Ascending aorta (tissue), 2 donors: ENCODE measurements around the gene MKRN1. TPM values are rescaled to one million over a fixed set of nuclear protein-coding genes. Genes with fewer than 3 reads are reported as not detected.
"Not testable (repeated sequence)": the region's sequence is repeated elsewhere in the genome, so short reads cannot be mapped to it uniquely, and the experiment has no call there.

Source experiments
- DNase-seq, 2 donors: peaks; one replicate each; pipeline ENCODE4 v3.0.0-alpha.2; 2019; ENCODE audit warnings: low spot score in 2 of 2
- H3K27ac ChIP-seq, 2 donors: fragments of 200-600 bp; sonication (generic); one replicate each; pipeline ENCODE4 v1.5.1; 2016 to 2017; ENCODE audit warnings: mild to moderate bottlenecking in 1 of 2
- H3K27me3 ChIP-seq: fragments of 200-600 bp; sonication (generic); one replicate; pipeline ENCODE4 v1.5.1; 2017
- H3K36me3 ChIP-seq, 2 donors: fragments of 200-600 bp; sonication (generic); one replicate each; pipeline ENCODE4 v1.5.1; 2016
- H3K4me1 ChIP-seq, 2 donors: fragments of 200-600 bp; sonication (generic); one replicate each; pipeline ENCODE4 v1.5.1; 2016 to 2017; ENCODE audit warnings: mild to moderate bottlenecking in 1 of 2
- H3K4me3 ChIP-seq, 2 donors: fragments of 200-600 bp; sonication (generic); one replicate each; pipeline ENCODE4 v1.5.1; 2016 to 2017; ENCODE audit warnings: mild to moderate bottlenecking in 1 of 2
- H3K9me3 ChIP-seq, 2 donors: fragments of 200-600 bp; sonication (generic); one replicate each; pipeline ENCODE4 v1.5.1; 2016
- intact Hi-C: fragments of 100-400 bp; cut with DNase I; formaldehyde crosslinking; loops from one replicate; pipeline ENCODE4 v1.15.1; 2023
- total RNA-seq: library from RNA; depleted of rRNA; stranded (reverse); fragments of >200 nt; gene quantifications from one replicate; pipeline ENCODE4 v1.1.0, GENCODE V29; 2016
- TF ChIP-seq, protein P1 (sequence below), 3 experiments: fragments of 200-600 bp in 2 of 3; fragments of 450-650 bp in 1 of 3; sonication (generic) in 2 of 3; IDR thresholded peaks; one replicate each; pipeline ENCODE4 v1.5.1; 2016 to 2019; ENCODE audit warnings: antibody characterized with exemption in 3 of 3, mild to moderate bottlenecking in 1 of 3, moderate library complexity in 1 of 3

Gene MKRN1
- total RNA-seq, 1 donor from 2014 or later, result 20.6 TPM

DNA sequence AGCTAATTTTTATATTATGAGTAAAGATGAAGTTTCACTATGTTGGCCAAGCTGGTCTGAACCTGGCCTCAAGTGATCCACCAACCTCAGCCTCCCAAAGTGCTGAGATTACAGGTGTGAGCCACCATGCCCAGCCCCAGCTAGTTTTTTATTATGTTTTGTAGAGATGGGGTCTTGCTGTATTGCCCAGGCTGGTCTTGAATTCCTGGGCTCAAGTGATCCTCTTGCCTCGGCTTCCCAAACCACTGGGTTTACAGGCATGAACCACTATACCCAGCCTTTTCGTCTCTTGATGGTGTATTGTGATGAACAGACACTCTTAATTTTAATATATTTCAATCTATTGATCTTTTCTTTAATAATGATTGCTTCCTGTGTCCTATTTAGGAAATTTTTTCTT, 57.8 kb downstream of the MKRN1 start:
- TF ChIP-seq, protein P1, sequence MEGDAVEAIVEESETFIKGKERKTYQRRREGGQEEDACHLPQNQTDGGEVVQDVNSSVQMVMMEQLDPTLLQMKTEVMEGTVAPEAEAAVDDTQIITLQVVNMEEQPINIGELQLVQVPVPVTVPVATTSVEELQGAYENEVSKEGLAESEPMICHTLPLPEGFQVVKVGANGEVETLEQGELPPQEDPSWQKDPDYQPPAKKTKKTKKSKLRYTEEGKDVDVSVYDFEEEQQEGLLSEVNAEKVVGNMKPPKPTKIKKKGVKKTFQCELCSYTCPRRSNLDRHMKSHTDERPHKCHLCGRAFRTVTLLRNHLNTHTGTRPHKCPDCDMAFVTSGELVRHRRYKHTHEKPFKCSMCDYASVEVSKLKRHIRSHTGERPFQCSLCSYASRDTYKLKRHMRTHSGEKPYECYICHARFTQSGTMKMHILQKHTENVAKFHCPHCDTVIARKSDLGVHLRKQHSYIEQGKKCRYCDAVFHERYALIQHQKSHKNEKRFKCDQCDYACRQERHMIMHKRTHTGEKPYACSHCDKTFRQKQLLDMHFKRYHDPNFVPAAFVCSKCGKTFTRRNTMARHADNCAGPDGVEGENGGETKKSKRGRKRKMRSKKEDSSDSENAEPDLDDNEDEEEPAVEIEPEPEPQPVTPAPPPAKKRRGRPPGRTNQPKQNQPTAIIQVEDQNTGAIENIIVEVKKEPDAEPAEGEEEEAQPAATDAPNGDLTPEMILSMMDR (IDR thresholded peaks at IDR 0.05), result no peak
- H3K27ac ChIP-seq, result no peak overlapping the region
- H3K4me3 ChIP-seq, result no peak overlapping the region
- H3K9me3 ChIP-seq, result no peaks in the 10 kb centered on the region
- no peaks in the 10 kb centered on the region for H3K27me3 ChIP-seq
- H3K36me3 ChIP-seq, result no peaks in the 10 kb centered on the region
- no peaks in the 10 kb centered on the region for H3K4me1 ChIP-seq
- no peak for DNase-seq
- intact Hi-C loops, result no loop called here

DNA sequence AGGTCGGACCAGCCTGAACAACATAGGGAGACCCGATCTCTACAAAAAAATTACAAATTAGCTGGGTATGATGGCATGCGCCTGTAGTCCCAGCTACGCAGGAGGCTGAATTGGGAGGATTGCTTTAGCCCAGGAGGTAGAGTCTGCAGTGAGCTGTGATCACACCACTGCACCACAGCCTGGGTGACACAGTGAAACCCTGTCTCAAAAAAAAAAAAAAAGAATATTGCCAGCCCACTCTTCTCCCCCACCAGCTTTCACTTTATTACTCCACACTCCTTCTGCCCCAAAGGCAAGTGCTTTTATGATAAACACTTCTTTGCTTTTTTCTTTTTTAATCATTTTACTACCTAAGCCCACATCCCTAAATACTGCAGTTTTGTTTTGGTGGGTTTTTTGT, 60.7 kb downstream of the MKRN1 start:
- DNase-seq, result no peak
- intact Hi-C loops, result no loop called here
- TF ChIP-seq, protein P1 (IDR thresholded peaks at IDR 0.05), result no peak

DNA sequence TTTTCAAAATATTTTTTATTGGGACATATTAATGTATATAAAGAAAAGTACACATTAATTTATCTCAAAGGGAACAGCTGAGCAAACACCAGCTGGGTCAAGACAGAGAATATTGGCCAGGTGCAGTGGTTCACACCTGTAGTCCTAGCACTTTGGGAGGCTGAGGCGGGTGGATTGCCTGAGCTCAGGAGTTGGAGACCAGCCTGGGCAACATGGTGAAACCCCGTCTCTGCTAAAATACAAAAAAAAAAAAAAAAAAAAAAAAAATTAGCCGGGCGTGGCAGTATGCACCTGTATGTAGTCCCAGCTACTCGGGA, 61.2 kb downstream of the MKRN1 start:
- DNase-seq, H3K27ac ChIP-seq, intact Hi-C loops, H3K36me3 ChIP-seq, H3K27me3 ChIP-seq, H3K9me3 ChIP-seq, H3K4me3 ChIP-seq, H3K4me1 ChIP-seq: not testable (repeated sequence)

More for the DNA sequence above, 60.7 kb downstream of the MKRN1 start:
- H3K36me3 ChIP-seq, result no peaks in the 10 kb centered on the region
- no peaks in the 10 kb centered on the region for H3K4me1 ChIP-seq
- H3K9me3 ChIP-seq, result no peaks in the 10 kb centered on the region
- H3K27me3 ChIP-seq, result no peaks in the 10 kb centered on the region
- no peak overlapping the region for H3K4me3 ChIP-seq
- H3K27ac ChIP-seq, result no peak overlapping the region

DNA sequence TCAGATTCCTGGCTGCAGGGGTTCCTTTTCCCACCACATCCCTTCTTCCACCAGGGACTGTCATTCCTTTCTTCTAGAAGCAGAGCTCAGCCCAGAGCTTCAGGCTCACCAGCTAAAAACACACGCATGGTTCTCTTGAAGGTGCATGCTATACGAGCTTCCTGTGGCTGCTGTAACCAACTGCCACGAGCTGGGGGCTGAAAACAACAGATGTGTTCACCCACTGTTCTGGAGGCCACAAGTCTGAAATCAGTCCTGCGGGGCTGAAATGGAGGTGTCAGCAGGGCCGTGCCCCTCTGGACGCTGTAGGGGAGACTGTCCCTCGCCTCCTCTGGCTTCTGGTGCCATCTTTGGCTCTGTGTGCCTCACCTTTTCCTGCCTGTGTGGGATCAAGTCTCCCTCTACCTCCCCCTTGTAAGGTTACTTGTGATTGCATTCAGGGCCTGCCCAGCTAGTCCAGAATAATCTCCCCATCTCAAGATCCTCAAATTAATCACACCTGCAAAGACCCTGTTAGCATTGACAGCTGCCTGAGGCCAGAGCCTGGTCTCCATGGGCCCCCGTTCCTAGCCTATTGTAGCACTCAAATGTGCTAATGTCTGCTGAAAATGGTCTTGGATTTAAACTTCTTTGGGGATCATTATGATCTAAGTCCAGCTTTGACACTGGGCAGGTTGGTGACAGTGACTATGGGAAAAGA, 61.7 kb downstream of the MKRN1 start:
- Histone ChIP-seq H3K4me1 (no peaks in the 10 kb centered on the region), H3K9me3 (no peaks in the 10 kb centered on the region), H3K27ac (no peak overlapping the region), H3K27me3 (no peaks in the 10 kb centered on the region), H3K36me3 (no peaks in the 10 kb centered on the region), H3K4me3 (no peak overlapping the region)
- intact Hi-C loops, result no loop called here
- DNase-seq, result no peak
- TF ChIP-seq, protein P1 (IDR thresholded peaks at IDR 0.05), result no peak

DNA sequence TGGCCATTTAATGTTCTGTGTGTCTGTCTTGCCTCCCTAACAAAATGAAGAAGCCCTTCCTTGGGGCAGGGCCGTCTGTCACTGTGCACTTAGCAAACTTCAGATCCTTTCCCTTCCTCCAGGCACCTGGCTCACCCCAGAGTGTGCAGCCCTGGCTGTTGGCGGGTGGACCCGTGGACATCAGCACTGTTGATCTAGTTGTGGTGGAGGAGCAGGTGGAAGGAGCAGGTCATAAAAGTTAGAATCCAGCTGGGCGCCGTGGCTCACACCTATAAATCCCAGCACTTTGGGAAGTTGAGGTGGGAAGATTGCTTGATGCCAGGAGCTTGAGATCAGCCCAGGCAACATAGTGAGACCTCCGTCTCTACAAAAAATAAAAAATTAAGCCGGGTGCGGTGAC, 62.7 kb downstream of the MKRN1 start:
- DNase-seq, result no peak
- Histone ChIP-seq H3K9me3 (no peaks in the 10 kb centered on the region), H3K4me3 (no peak overlapping the region), H3K4me1 (no peaks in the 10 kb centered on the region), H3K27ac (no peak overlapping the region), H3K36me3 (no peaks in the 10 kb centered on the region), H3K27me3 (no peaks in the 10 kb centered on the region)
- TF ChIP-seq, protein P1 (IDR thresholded peaks at IDR 0.05), result no peak
- intact Hi-C loops, result no loop called here

DNA sequence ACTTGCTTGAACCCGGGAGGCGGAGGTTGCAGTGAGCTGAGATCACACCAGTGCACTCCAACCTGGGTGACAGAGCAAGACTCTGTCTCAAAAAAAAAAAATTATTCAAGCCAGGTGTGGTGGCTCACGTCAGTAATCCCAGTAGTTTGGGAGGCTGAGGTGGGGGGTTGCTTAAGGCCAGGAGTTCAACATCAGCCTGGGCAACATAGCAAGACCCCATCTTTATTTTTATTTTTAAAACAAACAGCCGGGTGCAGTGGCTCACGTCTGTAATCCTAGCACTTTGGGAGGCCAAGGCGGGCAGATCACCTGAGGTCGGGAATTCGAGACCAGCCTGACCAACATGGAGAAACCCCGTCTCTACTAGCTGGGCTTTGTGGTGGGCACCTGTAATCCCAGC, 63.5 kb downstream of the MKRN1 start:
- intact Hi-C loops, H3K4me1 ChIP-seq, DNase-seq: not testable (repeated sequence)

DNA sequence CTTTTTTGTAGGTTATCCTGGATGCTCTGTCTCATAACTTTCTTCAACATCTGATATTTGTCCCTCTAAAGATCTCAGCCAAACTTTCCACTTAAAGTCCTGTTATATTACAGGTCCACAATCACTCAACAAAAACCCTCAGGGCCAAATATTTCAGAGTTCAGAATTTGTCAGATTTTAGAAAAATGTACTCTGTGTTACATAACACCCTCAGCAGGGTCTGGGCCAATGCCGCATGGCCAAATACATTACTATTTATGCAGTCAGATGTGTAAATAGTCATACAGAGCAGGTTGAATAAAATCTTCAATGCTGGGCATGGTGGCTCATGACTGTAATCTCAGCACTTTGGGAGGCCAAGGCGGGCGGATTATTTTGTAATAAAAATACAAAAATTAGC, 63.9 kb downstream of the MKRN1 start:
- intact Hi-C loops, result no loop called here
- Histone ChIP-seq H3K36me3 (no peaks in the 10 kb centered on the region), H3K4me3 (no peak overlapping the region), H3K27me3 (no peaks in the 10 kb centered on the region), H3K27ac (no peak overlapping the region), H3K9me3 (no peaks in the 10 kb centered on the region), H3K4me1 (no peaks in the 10 kb centered on the region)
- TF ChIP-seq, protein P1 (IDR thresholded peaks at IDR 0.05), result no peak
- DNase-seq, result no peak

More for the DNA sequence above, 63.5 kb downstream of the MKRN1 start:
- H3K4me3 ChIP-seq, H3K27me3 ChIP-seq, H3K9me3 ChIP-seq, H3K36me3 ChIP-seq, H3K27ac ChIP-seq: not testable (repeated sequence)
